Activated CD4-positive, alpha-beta T cell treated with anti-CD3 and anti-CD28 coated beads, Interleukin-2, amount 50 U/mL, for 4 hours (primary cell): ENCODE results near the gene ALDH3A2.
"Not testable (repeated sequence)": the region's sequence is repeated elsewhere in the genome, so short reads cannot be mapped to it uniquely, and the experiment has no call there.

ENCODE experiments used
- DNase-seq, 2 experiments: peaks; one replicate each; pipeline ENCODE4 v3.0.0-alpha.2; 2020

Gene ALDH3A2

DNA sequence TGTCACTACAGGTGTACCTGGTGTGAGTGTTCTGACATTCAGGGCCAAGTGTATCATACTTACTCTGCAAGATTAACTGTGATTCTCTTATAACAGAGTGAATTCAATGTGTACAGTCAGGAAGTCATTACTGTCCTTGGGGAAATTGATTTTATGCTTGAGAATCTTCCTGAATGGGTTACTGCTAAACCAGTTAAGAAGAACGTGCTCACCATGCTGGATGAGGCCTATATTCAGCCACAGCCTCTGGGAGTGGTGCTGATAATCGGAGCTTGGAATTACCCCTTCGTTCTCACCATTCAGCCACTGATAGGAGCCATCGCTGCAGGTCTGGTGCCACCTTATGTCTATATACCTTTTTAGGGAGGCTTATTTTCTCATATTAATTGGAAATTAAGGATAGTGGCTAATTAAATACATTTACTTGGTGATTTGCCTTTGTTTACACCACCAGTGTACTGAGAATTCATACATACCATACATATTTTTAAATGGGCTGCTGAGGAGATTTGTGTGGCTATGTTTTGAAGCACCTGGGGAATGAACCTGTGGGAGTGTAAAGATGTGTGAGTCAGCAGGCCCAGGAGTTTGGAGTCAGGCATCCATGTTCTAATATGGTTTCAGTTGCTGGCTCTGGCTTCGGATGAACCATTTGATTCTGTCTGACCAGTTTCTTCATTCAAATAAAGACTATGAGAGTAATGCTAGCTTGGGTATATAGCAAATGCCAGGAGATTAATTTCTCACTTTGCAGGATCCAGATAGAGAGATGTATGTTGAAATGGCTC lies 3.1 kb downstream of the ALDH3A2 start:
- DNase-seq: no peak

DNA sequence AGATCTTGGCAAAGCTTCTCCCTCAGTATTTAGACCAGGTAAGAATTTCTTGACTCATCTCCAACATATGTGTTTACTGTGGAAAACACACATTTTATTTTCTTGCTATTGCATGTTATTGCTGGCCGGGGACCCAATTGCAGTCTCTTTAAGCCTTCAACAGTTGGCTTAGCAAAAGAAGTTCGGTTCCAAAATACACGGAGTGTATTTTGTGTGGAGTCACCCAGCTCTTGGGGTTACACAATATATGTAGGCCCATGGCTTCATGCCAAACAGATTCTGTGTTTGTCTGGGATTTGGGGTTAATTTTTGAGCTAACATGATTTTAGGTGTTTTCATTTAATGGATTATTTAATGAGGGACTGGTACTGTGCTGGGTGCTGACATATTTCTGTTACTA lies 4.0 kb downstream of the ALDH3A2 start:
- DNase-seq: no peak

DNA sequence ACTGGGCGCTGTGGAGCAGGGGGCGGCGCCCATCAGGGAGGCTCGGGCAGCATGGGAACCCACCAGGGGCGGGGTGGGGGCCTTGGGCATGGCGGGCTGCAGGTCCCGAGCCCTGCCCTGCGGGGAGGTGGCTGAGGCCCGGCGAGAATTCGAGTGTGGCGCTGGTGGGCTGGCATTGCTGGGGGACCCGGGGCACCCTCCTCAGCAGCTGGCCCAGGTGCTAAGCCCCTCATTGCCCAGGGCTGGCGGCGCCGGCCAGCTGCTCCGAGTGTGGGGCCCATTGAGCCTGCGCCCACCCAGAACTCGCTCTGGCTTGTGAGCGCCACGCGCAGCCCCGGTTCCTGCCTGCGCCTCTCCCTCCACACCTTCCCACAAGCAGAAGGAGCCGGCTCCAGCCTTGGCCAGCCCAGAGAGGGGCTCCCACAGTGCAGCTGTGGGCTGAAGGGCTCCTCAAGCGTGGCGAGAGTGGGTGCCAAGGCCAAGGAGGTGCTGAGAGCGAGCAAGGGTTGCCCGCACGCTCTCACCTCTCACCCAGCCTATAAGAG lies 5.9 kb downstream of the ALDH3A2 start:
- DNase-seq: no peak

DNA sequence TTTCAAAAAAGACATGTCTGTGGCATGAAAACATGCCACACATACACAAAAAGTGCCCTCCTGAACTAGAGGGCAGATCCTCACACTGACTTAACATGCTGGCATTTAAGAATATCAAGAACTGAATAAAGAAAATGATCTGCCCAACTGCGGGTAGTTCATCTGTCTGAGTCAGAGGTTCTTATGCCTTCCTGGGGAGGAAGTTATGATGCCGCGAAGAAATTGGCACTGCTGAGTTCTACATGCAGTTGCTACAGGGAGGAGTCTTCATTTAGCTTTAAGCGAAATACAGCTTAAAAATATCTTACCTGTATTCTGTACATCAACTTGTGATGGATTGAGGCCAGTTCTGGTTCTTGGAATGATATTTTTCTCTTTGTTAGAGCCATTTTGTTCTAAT lies 6.3 kb downstream of the ALDH3A2 start:
- DNase-seq: no peak

DNA sequence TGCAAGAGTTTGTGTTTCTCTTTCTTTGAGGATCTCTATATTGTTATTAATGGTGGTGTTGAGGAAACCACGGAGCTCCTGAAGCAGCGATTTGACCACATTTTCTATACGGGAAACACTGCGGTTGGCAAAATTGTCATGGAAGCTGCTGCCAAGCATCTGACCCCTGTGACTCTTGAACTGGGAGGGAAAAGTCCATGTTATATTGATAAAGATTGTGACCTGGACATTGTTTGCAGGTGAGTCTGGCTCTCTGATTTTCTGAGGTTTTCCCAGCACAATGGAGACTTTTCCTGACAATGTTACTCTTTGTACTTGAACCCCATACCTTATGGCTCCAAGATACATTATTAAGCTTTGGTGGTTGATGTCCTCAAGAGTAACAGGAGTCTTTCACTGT lies 7.8 kb downstream of the ALDH3A2 start:
- no peak for DNase-seq

DNA sequence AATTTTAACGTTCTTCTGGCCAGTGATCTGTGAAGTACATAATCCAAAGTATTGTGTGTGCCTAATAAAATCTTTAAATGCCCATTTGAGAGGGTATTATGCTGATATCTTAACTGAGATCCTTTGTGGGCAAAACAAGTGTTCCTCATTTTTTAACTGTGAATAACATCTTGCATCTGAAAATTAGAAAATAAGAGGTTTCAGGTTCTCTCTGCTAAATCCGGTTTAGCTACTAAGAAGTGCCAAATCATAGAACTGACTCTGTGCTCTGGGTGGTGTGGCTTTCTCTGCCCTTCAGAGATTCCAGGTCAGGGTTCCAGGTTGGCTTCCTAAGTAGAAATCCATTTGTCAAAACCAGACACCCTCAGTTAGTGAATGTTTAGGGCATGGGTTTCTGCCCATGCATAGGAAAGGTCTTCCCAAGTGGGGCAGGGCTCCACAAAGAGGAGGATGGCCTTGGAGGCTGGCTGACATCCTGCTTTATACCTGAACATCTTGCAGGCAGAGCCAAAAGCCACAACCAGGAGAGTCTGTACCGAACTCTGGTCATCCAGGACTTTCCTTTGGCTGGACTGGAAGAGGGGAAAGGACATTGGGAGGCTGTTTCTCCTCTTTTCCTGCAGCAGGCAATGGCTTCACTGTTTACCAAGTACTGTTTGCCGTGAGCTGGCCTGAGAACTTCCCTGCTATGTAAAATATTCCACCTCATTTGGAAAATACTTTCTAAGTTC lies 8.5 kb downstream of the ALDH3A2 start:
- DNase-seq: no peak

DNA sequence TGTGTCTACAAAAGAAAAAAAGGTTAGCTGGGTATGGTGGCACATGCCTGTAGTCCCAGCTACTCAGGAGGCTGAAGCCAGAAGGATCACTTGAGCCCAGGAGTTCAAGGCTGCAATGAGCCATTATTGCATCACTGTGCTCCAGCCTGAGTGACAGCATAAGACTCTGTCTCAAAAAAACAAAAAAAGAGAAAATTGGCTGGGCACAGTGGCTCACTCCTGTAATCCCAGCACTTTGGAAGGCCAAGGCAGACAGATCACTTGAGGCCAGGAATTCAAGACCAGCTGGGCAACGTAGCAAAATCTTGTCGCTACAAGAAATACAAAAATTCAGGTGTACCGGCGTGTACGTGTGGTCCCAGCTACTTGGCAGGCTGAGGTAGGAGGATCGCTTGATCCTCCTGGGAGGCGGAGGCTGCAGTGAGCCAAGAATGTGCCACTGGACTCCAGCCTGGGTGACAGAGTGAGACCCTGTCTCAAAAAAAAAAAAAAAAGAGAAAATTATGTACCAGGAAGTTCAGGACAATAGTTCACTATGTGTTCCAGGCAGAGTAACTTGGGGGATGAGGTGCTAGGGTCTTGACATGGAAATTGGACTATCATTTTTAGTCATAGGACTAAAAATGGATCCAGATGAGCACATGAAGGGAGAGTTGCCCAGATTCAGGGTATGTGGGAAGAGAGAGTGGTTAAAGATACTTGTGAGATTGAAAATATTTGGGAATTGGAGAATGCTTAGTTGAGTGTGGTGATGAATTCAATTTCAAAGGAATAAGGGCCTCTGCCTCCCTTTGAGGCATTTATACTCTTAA lies 11.0 kb downstream of the ALDH3A2 start:
- no peak for DNase-seq

DNA sequence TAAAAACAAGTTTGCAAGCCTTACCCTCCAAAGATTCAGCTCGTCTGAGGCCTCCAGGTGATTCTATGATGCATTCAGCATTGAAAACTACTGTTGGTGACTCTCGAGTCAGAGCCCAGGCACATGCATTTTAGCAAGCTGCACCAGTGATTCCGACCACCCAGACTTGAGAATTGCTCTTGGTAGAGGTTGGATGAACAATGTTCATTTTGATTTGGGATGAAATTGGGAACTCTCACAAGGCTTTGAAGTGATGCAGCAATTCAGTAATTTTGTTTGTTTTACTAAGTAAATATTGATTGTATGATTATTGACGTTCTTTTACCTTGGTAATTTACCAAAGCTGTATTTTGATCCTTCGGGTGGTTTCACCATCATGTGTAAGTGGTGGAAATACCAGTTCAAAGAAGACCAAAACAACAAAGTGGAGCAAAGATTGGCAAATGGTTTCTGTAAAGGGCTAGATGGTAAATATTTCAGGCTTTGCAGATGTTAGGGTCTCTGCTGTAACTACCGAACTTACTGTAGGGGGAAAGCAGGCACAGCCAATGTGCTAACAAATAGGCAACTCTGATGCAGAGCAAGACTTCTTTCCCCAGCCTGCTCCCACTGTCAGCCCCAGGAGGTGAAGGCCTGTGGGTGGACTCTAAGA lies 11.8 kb downstream of the ALDH3A2 start:
- no peak for DNase-seq

DNA sequence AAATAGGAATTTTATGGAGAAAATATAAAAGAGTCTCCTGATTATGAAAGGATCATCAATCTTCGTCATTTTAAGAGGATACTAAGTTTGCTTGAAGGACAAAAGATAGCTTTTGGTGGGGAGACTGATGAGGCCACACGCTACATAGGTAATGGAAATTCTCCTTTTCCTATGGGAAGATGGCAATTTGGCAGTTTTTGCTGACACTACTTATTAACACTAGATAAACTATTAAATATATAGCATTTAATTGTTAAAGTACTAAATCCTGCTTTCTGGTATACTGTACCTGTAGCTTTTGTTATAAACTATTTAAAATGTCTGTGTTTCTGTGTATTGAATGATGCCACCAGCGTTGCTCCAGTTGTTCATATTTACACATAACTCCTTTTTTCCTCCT lies 12.6 kb downstream of the ALDH3A2 start:
- DNase-seq: no peak

DNA sequence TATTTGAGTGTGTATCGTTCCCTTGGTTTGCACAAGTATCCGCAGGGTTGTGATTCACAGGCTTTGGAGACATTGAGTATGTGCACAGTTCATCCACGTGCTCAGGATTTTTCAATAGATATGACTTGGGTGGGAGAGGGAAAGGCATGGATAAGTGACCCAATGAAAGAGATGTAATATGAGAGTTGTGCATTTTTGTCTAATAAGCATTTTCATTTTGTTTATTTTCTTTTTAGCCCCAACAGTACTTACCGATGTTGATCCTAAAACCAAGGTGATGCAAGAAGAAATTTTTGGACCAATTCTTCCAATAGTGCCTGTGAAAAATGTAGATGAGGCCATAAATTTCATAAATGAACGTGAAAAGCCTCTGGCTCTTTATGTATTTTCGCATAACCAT lies 14.5 kb downstream of the ALDH3A2 start:
- DNase-seq: no peak

DNA sequence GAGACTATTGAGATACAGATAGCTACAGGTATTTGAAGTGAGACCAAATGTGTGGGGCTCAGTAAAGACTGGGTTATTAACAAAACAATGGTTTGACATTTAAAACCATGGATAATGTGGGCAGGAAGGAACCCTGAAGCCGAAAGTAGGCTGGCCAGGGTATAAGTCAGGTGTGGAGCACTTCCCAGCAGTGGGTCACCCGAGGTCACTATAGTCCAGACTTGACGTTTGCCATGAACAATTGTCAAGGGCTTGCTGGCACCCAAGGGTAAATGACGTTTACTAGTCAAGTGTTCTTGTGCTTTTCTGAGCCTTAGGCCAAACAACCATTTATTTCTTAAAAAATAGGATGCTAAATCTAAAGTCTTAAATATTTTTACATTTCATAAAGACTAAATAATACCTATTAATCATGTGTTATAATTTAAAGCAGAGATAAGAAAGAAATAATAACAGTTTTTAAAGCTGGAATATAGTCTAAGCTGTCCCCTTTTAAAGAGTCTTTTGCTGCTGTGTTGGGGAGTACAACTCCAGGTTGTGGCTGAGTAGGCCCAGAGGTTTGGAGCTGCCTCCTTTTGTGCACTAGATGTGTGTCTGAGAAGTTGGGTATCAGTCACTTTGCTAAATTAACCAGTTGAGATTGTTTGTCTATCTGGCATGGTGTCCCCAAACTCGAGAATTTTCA lies 15.7 kb downstream of the ALDH3A2 start:
- DNase-seq: no peak

DNA sequence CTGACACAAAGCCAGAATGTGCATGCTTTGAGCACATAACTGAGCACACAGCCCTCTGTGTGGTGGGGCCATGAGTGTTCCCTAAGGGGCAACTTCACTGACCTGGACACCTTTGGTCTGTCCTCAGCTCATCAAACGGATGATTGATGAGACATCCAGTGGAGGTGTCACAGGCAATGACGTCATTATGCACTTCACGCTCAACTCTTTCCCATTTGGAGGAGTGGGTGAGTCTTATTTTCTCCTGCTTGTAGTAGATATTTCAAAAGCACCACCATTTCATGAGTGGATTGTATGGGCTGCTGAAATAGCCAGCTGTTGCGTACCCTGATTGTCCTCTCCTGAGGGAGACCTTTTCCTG lies 16.2 kb downstream of the ALDH3A2 start:
- DNase-seq: no peak

DNA sequence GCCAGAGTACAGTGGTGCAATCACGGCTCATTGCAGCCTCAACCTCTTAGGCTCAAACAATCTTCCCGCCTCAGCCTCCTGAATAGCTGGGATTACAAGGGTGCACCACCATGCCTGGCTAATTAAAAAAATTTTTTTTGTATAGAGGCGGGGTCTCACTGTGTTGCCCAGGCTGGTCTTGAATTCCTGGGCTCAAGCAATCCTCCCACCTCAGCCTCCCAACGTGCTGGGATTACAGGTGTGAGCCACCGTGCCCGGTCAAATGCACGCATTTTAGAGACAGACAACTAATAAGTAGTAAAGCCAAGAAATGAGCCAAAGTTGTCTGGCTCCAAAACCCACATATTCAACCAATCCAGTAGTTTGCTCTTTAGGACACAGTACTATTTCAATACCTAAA lies 21.1 kb downstream of the ALDH3A2 start:
- not testable (repeated sequence) for DNase-seq

DNA sequence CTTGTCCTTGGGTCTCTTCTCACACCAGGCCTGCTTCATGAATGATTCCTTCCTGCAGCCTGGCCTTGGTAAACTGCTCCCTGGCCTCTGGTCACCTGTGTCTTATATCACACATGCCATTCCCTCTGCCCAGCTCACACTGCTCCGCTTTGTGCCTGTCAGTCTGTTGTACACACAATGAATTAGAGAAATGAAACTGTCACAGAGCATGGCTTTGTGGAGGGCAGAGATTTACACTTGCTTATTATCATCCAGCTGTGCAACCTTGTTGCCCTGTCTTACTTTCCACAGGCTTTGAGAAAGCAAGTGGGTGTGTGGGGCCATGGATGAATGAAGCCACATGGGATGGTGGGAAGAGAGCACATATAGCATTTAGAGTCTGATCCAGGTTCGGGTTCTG lies 22.4 kb downstream of the ALDH3A2 start:
- no peak for DNase-seq

DNA sequence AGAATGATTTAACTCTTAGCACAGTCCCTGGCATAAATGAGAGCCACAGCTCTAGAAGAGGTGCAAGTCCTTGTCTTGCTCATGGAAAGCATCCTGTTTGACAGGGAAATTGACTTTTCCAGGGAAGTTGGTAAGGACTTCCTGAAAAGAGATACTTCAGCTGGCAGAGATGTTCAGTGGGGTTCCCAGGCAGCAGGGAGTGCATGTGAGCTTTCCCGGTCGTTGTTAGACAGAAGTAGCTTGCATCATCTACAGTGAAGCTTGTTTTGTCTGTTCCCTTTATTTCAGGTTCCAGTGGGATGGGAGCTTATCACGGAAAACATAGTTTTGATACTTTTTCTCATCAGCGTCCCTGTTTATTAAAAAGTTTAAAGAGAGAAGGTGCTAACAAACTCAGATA lies 22.9 kb downstream of the ALDH3A2 start:
- no peak for DNase-seq

DNA sequence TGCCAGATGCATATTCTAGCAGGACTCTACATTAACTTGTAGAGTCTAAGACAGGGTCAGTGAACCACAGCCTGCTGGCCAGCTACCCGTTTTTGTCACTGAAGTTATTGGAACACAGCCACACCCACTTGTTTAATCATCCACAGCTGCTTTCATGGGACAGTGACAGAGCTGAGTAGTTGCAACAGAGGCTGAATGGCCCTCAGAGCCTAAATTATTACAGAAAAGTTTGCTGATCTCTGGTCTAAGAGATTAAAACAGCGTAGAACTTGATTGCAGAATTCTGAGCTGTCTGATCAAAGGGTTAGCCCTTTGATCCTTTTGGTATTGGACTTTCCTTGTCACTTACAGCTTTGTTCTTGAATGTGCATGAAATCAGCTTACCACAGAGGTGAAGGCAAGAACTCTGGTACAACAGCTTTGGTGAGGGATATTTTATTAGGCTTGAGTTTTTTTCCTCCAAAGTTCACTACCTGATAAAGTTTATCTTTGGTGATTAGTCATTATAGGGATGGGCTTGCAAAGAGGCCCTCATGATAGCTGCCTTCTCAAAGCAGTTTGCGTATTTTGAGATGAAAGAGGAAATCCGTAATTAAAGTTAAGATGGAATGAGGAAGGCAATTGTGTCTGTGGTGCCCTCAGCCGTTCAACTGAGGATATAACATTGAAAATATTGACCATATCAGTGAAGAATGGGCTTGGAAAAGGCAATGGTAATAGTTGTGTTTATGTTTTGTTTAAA lies 23.6 kb downstream of the ALDH3A2 start:
- no peak for DNase-seq

DNA sequence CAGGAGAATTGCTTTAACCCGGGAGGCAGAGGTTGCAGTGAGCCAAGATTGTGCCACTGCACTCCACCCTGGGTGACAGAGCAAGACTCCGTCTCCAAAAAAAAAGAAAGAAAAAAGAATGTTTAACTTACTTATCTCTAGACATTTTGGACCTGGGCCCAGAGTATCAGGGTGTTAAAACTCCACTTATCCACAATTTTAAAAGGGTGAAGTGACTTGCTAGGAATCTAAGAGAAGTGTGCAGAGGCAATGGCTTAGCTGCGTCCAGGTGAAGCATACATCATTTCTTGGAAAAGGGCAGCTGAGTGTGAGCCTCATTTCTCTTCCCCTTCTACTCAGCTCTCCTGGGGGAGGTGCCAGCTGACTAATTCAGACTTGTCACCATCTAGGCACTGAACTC lies 25.1 kb downstream of the ALDH3A2 start:
- no peak for DNase-seq

DNA sequence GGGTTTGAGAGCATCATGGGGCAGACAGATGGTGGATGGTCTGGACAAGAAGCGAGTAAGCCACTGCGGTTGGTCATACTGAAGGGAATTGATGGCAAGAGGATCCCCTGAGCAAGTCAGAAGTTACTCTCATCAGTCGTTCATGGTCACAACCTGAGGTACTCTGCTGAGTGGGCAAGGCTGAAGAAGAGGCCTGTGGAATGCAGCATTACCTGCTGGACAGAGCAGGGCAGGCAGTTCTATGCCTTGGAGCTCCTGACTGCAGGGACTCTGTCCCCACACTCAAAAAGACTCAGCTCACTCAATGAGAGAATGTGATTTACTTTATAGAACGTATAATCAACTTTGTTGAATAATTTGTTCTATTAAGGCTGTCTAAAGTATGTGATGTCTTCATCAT lies 28.3 kb downstream of the ALDH3A2 start:
- no peak for DNase-seq

DNA sequence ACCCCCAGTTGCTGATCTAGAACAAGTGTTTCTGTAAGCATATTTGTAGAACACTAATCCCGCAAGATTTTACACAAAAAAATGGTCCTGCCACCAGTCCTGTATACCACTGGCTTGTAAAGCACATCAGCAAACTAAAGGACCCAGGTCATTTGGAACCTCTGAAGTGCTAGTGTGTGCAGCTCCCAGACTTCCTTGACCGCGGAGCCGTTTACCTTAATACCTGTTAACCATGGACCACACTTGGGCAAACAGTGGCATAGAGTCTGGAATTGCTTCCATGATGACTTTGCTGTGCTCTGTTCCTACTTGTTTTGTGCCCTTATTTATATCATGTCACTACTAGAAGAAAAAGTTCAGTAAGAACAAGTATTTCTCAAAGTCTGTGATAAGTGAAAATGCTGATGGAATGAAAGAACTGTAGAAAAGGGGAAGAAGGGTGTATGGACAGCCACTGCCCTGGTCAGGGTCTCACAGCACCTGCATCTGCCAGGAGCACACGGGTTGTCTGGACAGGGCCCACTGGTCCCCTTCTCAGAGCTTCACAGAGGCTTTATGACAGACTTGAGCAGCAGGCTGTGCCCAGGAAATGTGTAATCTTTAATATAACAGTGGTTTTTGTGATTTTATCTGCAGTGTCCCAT lies 29.3 kb downstream of the ALDH3A2 start:
- DNase-seq: no peak

DNA sequence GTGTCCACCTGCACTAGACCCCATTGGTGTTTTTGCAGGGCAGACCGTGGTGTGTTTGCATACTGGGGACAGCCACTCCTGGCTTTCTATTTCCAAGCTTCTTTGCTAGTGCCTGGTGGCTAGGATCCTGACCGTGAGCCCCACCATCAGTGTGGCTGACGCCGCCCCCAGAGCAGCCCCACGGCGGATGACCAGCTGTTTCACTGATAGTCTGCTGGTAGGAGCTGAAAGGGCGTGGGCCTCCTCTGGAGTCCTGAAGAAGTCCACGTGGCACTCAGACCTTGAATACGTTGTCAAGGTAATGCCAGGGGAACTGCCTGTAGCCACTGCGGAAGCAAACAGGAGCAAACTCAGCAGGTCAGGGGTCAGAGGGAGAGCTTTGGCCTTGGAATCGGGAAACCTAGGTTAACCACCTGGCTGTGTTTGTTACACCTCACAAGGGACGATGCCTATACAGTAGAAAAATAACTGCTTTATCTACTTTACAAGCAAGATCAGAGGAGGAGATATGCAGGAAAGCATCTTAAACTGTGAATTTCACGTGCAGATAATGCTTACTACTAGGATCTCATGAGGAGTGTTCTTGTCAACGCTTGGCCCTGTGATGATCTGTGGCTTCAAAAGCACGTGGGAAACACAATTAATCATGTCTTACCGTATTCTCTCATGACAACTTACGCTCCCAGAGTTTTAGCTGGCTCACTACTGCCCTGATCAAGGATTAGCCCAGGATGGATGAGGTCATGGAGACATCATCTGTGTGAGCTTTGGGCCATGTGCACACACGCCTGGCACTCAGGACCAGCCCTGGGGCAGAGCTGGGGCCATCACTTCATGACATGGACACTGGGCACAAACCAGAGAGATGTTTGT lies 30.3 kb downstream of the ALDH3A2 start:
- DNase-seq: no peak
